H9 (cell line): Measurements from ENCODE around the gene PHACTR2. TPM values are rescaled to one million over a fixed set of nuclear protein-coding genes. Genes with fewer than 3 reads are reported as not detected.

Experiments
- DNase-seq: peaks from one replicate; pipeline ENCODE4 v3.0.0-alpha.2; 2017
- H2AFZ ChIP-seq: one replicate; pipeline ENCODE4 v1.6.1; 2013; ENCODE audit warnings: mild to moderate bottlenecking, low read length, control low read depth, moderate library complexity
- H2AK5ac ChIP-seq: 2 replicates; pipeline ENCODE4 v1.6.1; 2013; ENCODE audit warnings: low read length, control low read depth, mixed read lengths; ENCODE audit not compliant: insufficient read length
- H2BK120ac ChIP-seq: one replicate; pipeline ENCODE4 v1.6.1; 2013; ENCODE audit warnings: low read depth, mild to moderate bottlenecking, low read length, control low read depth, inconsistent platforms; ENCODE audit not compliant: poor library complexity, severe bottlenecking
- H2BK12ac ChIP-seq: 2 replicates; pipeline ENCODE4 v1.6.1; 2013; ENCODE audit warnings: low read length, control low read depth, mixed read lengths, low read depth; ENCODE audit not compliant: insufficient read length
- H2BK15ac ChIP-seq: 2 replicates; pipeline ENCODE4 v1.6.1; 2013; ENCODE audit warnings: low read depth, low read length, control low read depth
- H2BK20ac ChIP-seq: one replicate; pipeline ENCODE4 v1.6.1; 2013; ENCODE audit warnings: low read depth, mild to moderate bottlenecking, low read length, control low read depth, inconsistent platforms; ENCODE audit not compliant: poor library complexity, severe bottlenecking
- H2BK5ac ChIP-seq: 2 replicates; pipeline ENCODE4 v1.6.1; 2013; ENCODE audit warnings: low read length, control low read depth, mixed read lengths; ENCODE audit not compliant: insufficient read length
- H3K14ac ChIP-seq: 2 replicates; pipeline ENCODE4 v1.6.1; 2013; ENCODE audit warnings: low read length, control low read depth; ENCODE audit not compliant: insufficient read depth
- H3K18ac ChIP-seq: 2 replicates; pipeline ENCODE4 v1.6.1; 2013; ENCODE audit warnings: low read depth, mild to moderate bottlenecking, mixed read lengths, low read length, control low read depth; ENCODE audit not compliant: insufficient read length
- H3K23ac ChIP-seq: 2 replicates; pipeline ENCODE4 v1.6.1; 2013; ENCODE audit warnings: low read length, control low read depth, mixed read lengths, low read depth; ENCODE audit not compliant: insufficient read length
- H3K23me2 ChIP-seq: 2 replicates; pipeline ENCODE4 v1.6.1; 2013; ENCODE audit warnings: low read depth, mild to moderate bottlenecking, mixed read lengths, low read length, control low read depth; ENCODE audit not compliant: insufficient read length, poor library complexity, severe bottlenecking
- H3K27ac ChIP-seq: 2 replicates; pipeline ENCODE4 v1.5.1; 2013; ENCODE audit warnings: low read length, control low read depth, mixed read lengths, low read depth; ENCODE audit not compliant: insufficient read length
- H3K27me3 ChIP-seq: 2 replicates; pipeline ENCODE4 v1.6.1; 2013; ENCODE audit warnings: low read length, control low read depth, inconsistent platforms; ENCODE audit not compliant: insufficient read depth
- H3K4ac ChIP-seq: 2 replicates; pipeline ENCODE4 v1.6.1; 2013; ENCODE audit warnings: low read depth, mild to moderate bottlenecking, control low read depth, inconsistent platforms, low read length, moderate library complexity
- H3K4me1 ChIP-seq: 2 replicates; pipeline ENCODE4 v1.6.1; 2013; ENCODE audit warnings: low read length, control low read depth, inconsistent platforms; ENCODE audit not compliant: insufficient read depth
- H3K4me2 ChIP-seq: 2 replicates; pipeline ENCODE4 v1.6.1; 2013; ENCODE audit warnings: low read length, control low read depth, mixed read lengths; ENCODE audit not compliant: insufficient read length, insufficient read depth
- H3K56ac ChIP-seq: 2 replicates; pipeline ENCODE4 v1.6.1; 2013; ENCODE audit warnings: low read depth, mild to moderate bottlenecking, mixed read lengths, low read length, control low read depth; ENCODE audit not compliant: insufficient read length
- H3K79me1 ChIP-seq: 2 replicates; pipeline ENCODE4 v1.6.1; 2013; ENCODE audit warnings: low read depth, mild to moderate bottlenecking, moderate library complexity, low read length, control low read depth, inconsistent platforms; ENCODE audit not compliant: insufficient read depth, poor library complexity, severe bottlenecking
- H3K79me2 ChIP-seq: 2 replicates; pipeline ENCODE4 v1.6.1; 2013; ENCODE audit warnings: low read length, control low read depth, inconsistent platforms; ENCODE audit not compliant: insufficient read depth
- H3K9ac ChIP-seq: 2 replicates; pipeline ENCODE4 v1.6.1; 2013; ENCODE audit warnings: low read length, control low read depth, mixed read lengths; ENCODE audit not compliant: insufficient read length; ENCODE audit errors: extremely low read depth
- H3K9me3 ChIP-seq: one replicate; pipeline ENCODE4 v1.6.1; 2013; ENCODE audit warnings: low read depth, low read length, inconsistent platforms; ENCODE audit not compliant: control insufficient read depth
- H3T11ph ChIP-seq: one replicate; pipeline ENCODE4 v1.6.1; 2013; ENCODE audit warnings: mild to moderate bottlenecking, low read length, control low read depth, inconsistent platforms
- H4K20me1 ChIP-seq: one replicate; pipeline ENCODE4 v1.6.1; 2013; ENCODE audit not compliant: control insufficient read depth, insufficient read length, insufficient read depth
- H4K5ac ChIP-seq: 2 replicates; pipeline ENCODE4 v1.6.1; 2013; ENCODE audit warnings: low read depth, mild to moderate bottlenecking, mixed read lengths, low read length, control low read depth; ENCODE audit not compliant: insufficient read length
- H4K8ac ChIP-seq: replicated peaks from 2 replicates; pipeline ENCODE4 v1.6.1; 2013; ENCODE audit warnings: low read length, control low read depth, mixed read lengths, low read depth; ENCODE audit not compliant: insufficient read length
- H4K91ac ChIP-seq: 2 replicates; pipeline ENCODE4 v1.6.1; 2013; ENCODE audit warnings: low read depth, mild to moderate bottlenecking, moderate library complexity, mixed read lengths, low read length, control low read depth; ENCODE audit not compliant: insufficient read length
- H3K27ac Mint-ChIP-seq, 3 experiments: 2 replicates in 2 of 3; 3 replicates in 1 of 3; pipeline ENCODE4 v1.8.0; 2020 to 2021; ENCODE audit warnings: mixed read lengths in 3 of 3, mild to moderate bottlenecking in 1 of 3, moderate library complexity in 1 of 3
- H3K27me3 Mint-ChIP-seq: 2 replicates; pipeline ENCODE4 v1.8.0; 2021; ENCODE audit warnings: low read depth, mild to moderate bottlenecking, moderate library complexity, mixed read lengths
- H3K36me3 Mint-ChIP-seq, 3 experiments: 2 replicates in 2 of 3; 3 replicates in 1 of 3; pipeline ENCODE4 v1.8.0; 2020 to 2021; ENCODE audit warnings: low read depth in 3 of 3, mixed read lengths in 3 of 3; ENCODE audit not compliant: insufficient read depth in 1 of 3
- H3K4me1 Mint-ChIP-seq, 2 experiments: 2 replicates each; pipeline ENCODE4 v1.8.0; 2020; ENCODE audit warnings: mixed read lengths in 2 of 2
- H3K4me3 Mint-ChIP-seq, 2 experiments: 2 replicates in 1 of 2; 3 replicates in 1 of 2; pipeline ENCODE4 v1.8.0; 2020 to 2021; ENCODE audit warnings: mild to moderate bottlenecking in 2 of 2, mixed read lengths in 2 of 2, moderate library complexity in 1 of 2
- H3K9me3 Mint-ChIP-seq, 2 experiments: 2 replicates in 1 of 2; 3 replicates in 1 of 2; pipeline ENCODE4 v1.8.0; 2020; ENCODE audit warnings: mild to moderate bottlenecking in 2 of 2, mixed read lengths in 2 of 2, moderate library complexity in 1 of 2
- CTCF ChIP-seq: fragments of 200-600 bp; sonication (generic); conservative IDR thresholded peaks from 3 replicates; pipeline ENCODE4 v1.8.0; 2021; ENCODE audit warnings: antibody characterized with exemption, mild to moderate bottlenecking
- WGBS: extraction: QIAGEN DNeasy Blood & Tissue Kit; methylation state at CpG from one replicate; pipeline ENCODE4 v1.1.7; 2013; ENCODE audit warnings: missing lambda C conversion rate, low lambda C conversion rate, mixed read lengths; ENCODE audit not compliant: insufficient read length; ENCODE audit errors: extremely low coverage; 5-methylcytosine and 5-hydroxymethylcytosine counted together
- total RNA-seq: library from RNA; stranded (reverse); gene quantifications from 2 replicates; pipeline ENCODE4 v1.2.1, GENCODE V29; 2021

PHACTR2 gene
- total RNA-seq, 1 experiment from 2014 or later: 131 TPM

- H3K4me1 ChIP-seq: no peaks in the 10 kb centered on the region
- H2BK5ac ChIP-seq: no peak overlapping the region
- WGBS: no CpG with 5 or more reads among the region's 2 CpGs
These were observed 48.4 kb downstream of the PHACTR2 start for GRCh38 chr6:143726015-143726647.

More at GRCh38 chr6:143726015-143726647, 48.4 kb downstream of the PHACTR2 start:
- H3K56ac ChIP-seq: no peak overlapping the region
- no peak overlapping the region for H2BK12ac ChIP-seq
- no peak overlapping the region for H2BK120ac ChIP-seq
- Mint-ChIP-seq H3K27ac (no peak overlapping the region), H3K9me3 (peaks cover 0 to 2% of the 10 kb centered on the region in 2 experiments; a peak in 1 of 5 replicates), H3K36me3 (peaks cover 23 to 59% (median 51%) of the 10 kb centered on the region in 3 experiments), H3K4me3 (no peak overlapping the region), H3K27me3 (no peaks in the 10 kb centered on the region), H3K4me1 (peaks cover 0 to 3% of the 10 kb centered on the region in 2 experiments; a peak in 3 of 4 replicates)
- no peak overlapping the region for H3K4ac ChIP-seq
- H3T11ph ChIP-seq: no peak overlapping the region
- H3K9me3 ChIP-seq: no peaks in the 10 kb centered on the region
- no peak overlapping the region for H3K14ac ChIP-seq
- no peak overlapping the region for H2BK15ac ChIP-seq
- no peak overlapping the region for H3K27ac ChIP-seq
- no peak overlapping the region for H3K23ac ChIP-seq
- no peaks in the 10 kb centered on the region for H3K79me1 ChIP-seq
- H3K9ac ChIP-seq: no peak overlapping the region
- H4K5ac ChIP-seq: no peak overlapping the region
- H4K8ac ChIP-seq: no peak overlapping the region
- H3K4me2 ChIP-seq: no peak overlapping the region
- H3K18ac ChIP-seq: no peak overlapping the region
- H2AFZ ChIP-seq: no peak overlapping the region
- H2AK5ac ChIP-seq: no peak overlapping the region
- TF ChIP-seq CTCF: no peak
- no peak overlapping the region for H2BK20ac ChIP-seq
- no peak for DNase-seq
- H3K27me3 ChIP-seq: no peaks in the 10 kb centered on the region
- no peaks in the 10 kb centered on the region for H4K20me1 ChIP-seq
- H4K91ac ChIP-seq: no peak overlapping the region
- no peaks in the 10 kb centered on the region for H3K23me2 ChIP-seq
- no peaks in the 10 kb centered on the region for H3K79me2 ChIP-seq
